Tibial artery (tissue), 4 donors: ENCODE data around the gene TMEM69.

Experiments used
- DNase-seq, 2 donors: peaks; one replicate each; pipeline ENCODE4 v3.0.0-alpha.2; 2019
- H3K27ac ChIP-seq, 2 donors: fragments of 200-600 bp; sonication (generic) in 1 of 2; 1 replicate in 1 of 2; 2 replicates in 1 of 2; pipeline ENCODE4 v1.5.1; 2018 to 2019; ENCODE audit warnings: mild to moderate bottlenecking in 1 of 2
- H3K27me3 ChIP-seq, 2 donors: fragments of 200-600 bp; sonication (generic) in 1 of 2; one replicate each; pipeline versions ENCODE4 v1.5.1 to v1.6.0; 2016 to 2019
- H3K36me3 ChIP-seq, 3 donors: fragments of 200-600 bp; sonication (generic) in 2 of 3; one replicate each; pipeline ENCODE4 v1.5.1; 2016 to 2019; ENCODE audit warnings: mild to moderate bottlenecking in 2 of 3
- H3K4me1 ChIP-seq, 4 donors: fragments of 200-600 bp; sonication (generic) in 2 of 4; 1 replicate in 3 of 4; 2 replicates in 1 of 4; pipeline ENCODE4 v1.5.1; 2016 to 2019
- H3K4me3 ChIP-seq, 2 donors: fragments of 200-600 bp; sonication (generic) in 1 of 2; 1 replicate in 1 of 2; 2 replicates in 1 of 2; pipeline ENCODE4 v1.5.1; 2018 to 2019; ENCODE audit warnings: mild to moderate bottlenecking in 2 of 2
- H3K9me3 ChIP-seq, 3 donors: fragments of 200-600 bp; sonication (generic) in 1 of 3; one replicate each; pipeline ENCODE4 v1.5.1; 2016 to 2019
- CTCF ChIP-seq, 2 experiments: fragments of 200-600 bp in 1 of 2; fragments of 450-650 bp in 1 of 2; IDR thresholded peaks; one replicate each; pipeline ENCODE4 v1.5.1; 2017 to 2019; ENCODE audit warnings: antibody characterized with exemption in 2 of 2, mild to moderate bottlenecking in 1 of 2, moderate library complexity in 1 of 2
- intact Hi-C: fragments of 100-400 bp; cut with DNase I; formaldehyde crosslinking; loops from one replicate; pipeline ENCODE4 v1.15.0; 2023; ENCODE audit warnings: low total_unique reads

TMEM69 gene

DNA sequence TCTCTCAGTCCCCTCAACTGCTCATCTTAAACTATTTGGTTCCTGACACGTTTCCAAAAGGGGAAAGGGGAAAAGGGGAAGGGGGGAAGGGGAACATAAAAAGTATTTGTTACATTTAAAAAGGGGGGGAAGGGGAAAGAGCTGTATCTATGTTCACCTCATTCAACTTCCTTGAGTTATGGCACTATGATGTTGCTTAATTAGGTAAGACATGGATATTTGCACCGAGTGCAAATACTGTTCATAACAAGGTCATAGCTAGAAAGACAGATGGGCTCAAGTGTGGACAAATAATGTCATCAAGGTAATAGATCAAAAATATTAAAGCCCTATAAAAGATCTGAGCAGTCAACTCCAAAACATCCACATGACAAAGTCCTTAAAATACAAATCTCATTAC, 27.6 kb upstream of the TMEM69 start:
- Histone ChIP-seq H3K4me1 (peaks cover 0 to 25% (median 3%) of the 10 kb centered on the region in 4 donors), H3K27me3 (no peaks in the 10 kb centered on the region), H3K27ac (no peak overlapping the region), H3K4me3 (no peak overlapping the region), H3K9me3 (no peaks in the 10 kb centered on the region), H3K36me3 (peaks cover 43 to 50% (median 45%) of the 10 kb centered on the region in 3 donors)
- intact Hi-C loops: no loop called here
- no peak for TF ChIP-seq CTCF (IDR thresholded peaks at IDR 0.05)
- DNase-seq: no peak

GRCh38 chr1:45666836-45667235, 21.1 kb upstream of the TMEM69 start:
- Histone ChIP-seq H3K9me3 (no peaks in the 10 kb centered on the region), H3K36me3 (no peaks in the 10 kb centered on the region), H3K27me3 (no peaks in the 10 kb centered on the region), H3K27ac (no peak overlapping the region), H3K4me3 (no peak overlapping the region), H3K4me1 (peaks cover 0 to 70% (median 26%) of the 10 kb centered on the region in 4 donors)
- intact Hi-C loops: no loop called here
- no peak for DNase-seq
- TF ChIP-seq CTCF (IDR thresholded peaks at IDR 0.05): no peak

GRCh38 chr1:45667321-45668111, 20.5 kb upstream of the TMEM69 start:
- Histone ChIP-seq H3K27ac (no peak overlapping the region), H3K36me3 (no peaks in the 10 kb centered on the region), H3K4me1 (peaks cover 0 to 71% (median 26%) of the 10 kb centered on the region in 4 donors), H3K9me3 (no peaks in the 10 kb centered on the region), H3K4me3 (no peak overlapping the region), H3K27me3 (no peaks in the 10 kb centered on the region)
- intact Hi-C loops: no loop called here
- no peak for DNase-seq
- TF ChIP-seq CTCF (IDR thresholded peaks at IDR 0.05): no peak

DNA sequence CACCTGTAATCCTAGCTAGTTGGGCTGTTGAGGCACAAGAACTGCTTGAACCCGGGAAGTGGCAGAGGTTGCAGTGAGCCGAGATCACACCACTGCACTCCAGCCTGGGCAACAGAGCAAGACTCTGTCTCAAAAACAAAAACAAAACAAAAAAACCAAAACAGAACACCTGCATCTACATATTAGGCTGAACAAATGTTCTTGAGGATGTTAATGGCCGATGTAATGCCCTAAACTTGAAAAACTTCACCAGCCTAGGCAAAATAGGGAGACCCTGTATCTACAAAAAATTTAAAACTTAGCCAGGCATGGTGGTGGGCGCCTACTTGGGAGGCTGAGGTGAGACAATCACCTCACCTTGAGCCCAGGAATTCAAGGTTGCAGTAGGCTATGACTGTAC, 19.5 kb upstream of the TMEM69 start:
- intact Hi-C loops: no loop called here

GRCh38 chr1:45669379-45669778, 18.6 kb upstream of the TMEM69 start:
- Histone ChIP-seq H3K4me3 (no peak overlapping the region), H3K27ac (peak overlapping the region in 1 of 2 donors; percentile 30), H3K9me3 (no peaks in the 10 kb centered on the region), H3K36me3 (no peaks in the 10 kb centered on the region), H3K27me3 (no peaks in the 10 kb centered on the region), H3K4me1 (peaks cover 0 to 84% (median 29%) of the 10 kb centered on the region in 4 donors)
- TF ChIP-seq CTCF (IDR thresholded peaks at IDR 0.05): no peak
- intact Hi-C loops: no loop called here
- no peak for DNase-seq

More for the DNA sequence above, 19.5 kb upstream of the TMEM69 start:
- Histone ChIP-seq H3K36me3 (no peaks in the 10 kb centered on the region), H3K9me3 (no peaks in the 10 kb centered on the region), H3K27ac (no peak overlapping the region), H3K4me3 (no peak overlapping the region), H3K27me3 (no peaks in the 10 kb centered on the region), H3K4me1 (peaks cover 0 to 78% (median 27%) of the 10 kb centered on the region in 4 donors)
- TF ChIP-seq CTCF (IDR thresholded peaks at IDR 0.05): no peak
- no peak for DNase-seq
